ENCODE results near the gene AGR3. TPM values are rescaled to one million over a fixed set of nuclear protein-coding genes. Genes with fewer than 3 reads are reported as not detected.

AGR3 gene
- total RNA-seq, 1 donor from 2014 or later = not detected

DNA sequence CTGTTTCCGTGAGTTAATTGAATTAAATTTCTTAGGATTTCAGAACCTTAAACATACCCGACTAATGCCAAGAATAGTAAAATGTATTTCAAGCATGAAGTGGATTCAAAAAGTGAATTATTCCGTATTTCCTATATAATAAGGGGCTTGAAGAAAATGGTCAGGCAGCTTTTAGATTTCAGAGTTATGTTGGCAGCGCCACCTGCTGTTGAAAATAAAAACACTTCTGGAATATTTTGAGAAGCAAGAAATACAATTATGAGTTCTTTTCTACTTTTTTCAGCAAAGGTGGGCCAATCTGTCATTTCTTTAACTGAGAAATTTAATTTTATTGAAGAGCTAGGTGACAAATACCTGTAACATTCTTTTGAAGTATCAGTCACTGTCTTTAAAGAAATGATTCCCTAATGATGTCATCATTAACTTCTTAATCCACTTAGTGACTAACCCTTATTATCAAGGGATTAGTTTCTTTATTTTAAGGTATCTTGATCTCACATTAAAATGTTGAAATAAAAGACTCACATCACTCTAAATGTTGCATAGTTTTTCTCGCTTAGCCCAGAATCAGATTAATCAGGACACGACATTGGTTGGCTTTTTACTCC, 36.6 kb upstream of the AGR3 start:
- Histone ChIP-seq H3K27ac (ENCODE audit: low read depth, low read length) (no peak overlapping the region), H3K4me3 (ENCODE audit: low read length in 3 of 3) (no peak overlapping the region), H3K36me3 (ENCODE audit: control insufficient read depth in 3 of 3, insufficient read depth in 3 of 3, low read length in 3 of 3) (no peaks in the 10 kb centered on the region), H3K9me3 (ENCODE audit: control insufficient read depth in 3 of 3, low read length in 3 of 3) (no peaks in the 10 kb centered on the region), H3K9ac (ENCODE audit: low read depth in 1 of 3, low read length in 3 of 3) (no peak overlapping the region), H3K27me3 (ENCODE audit: control insufficient read depth in 3 of 3, insufficient read depth in 3 of 3, low read length in 3 of 3) (no peaks in the 10 kb centered on the region), H3K4me1 (ENCODE audit: control insufficient read depth in 3 of 3, insufficient read depth in 3 of 3, low read length in 3 of 3) (no peaks in the 10 kb centered on the region)

- Histone ChIP-seq H3K36me3 (ENCODE audit: control insufficient read depth in 3 of 3, insufficient read depth in 3 of 3, low read length in 3 of 3) (no peaks in the 10 kb centered on the region), H3K9me3 (ENCODE audit: control insufficient read depth in 3 of 3, low read length in 3 of 3) (no peaks in the 10 kb centered on the region)
Observed at GRCh38 chr7:16916738-16917137, 35.0 kb upstream of the AGR3 start.

GRCh38 chr7:16916105-16916639, 34.4 kb upstream of the AGR3 start:
- no peaks in the 10 kb centered on the region for H3K4me1 ChIP-seq (ENCODE audit: control insufficient read depth in 3 of 3, insufficient read depth in 3 of 3, low read length in 3 of 3)
- no peak overlapping the region for H3K27ac ChIP-seq (ENCODE audit: low read depth, low read length)
- no peak overlapping the region for H3K9ac ChIP-seq (ENCODE audit: low read depth in 1 of 3, low read length in 3 of 3)
- no peaks in the 10 kb centered on the region for H3K36me3 ChIP-seq (ENCODE audit: control insufficient read depth in 3 of 3, insufficient read depth in 3 of 3, low read length in 3 of 3)
- H3K27me3 ChIP-seq (ENCODE audit: control insufficient read depth in 3 of 3, insufficient read depth in 3 of 3, low read length in 3 of 3) = no peaks in the 10 kb centered on the region
- H3K4me3 ChIP-seq (ENCODE audit: low read length in 3 of 3) = no peak overlapping the region
- H3K9me3 ChIP-seq (ENCODE audit: control insufficient read depth in 3 of 3, low read length in 3 of 3) = no peaks in the 10 kb centered on the region

More at GRCh38 chr7:16916738-16917137, 35.0 kb upstream of the AGR3 start:
- no peaks in the 10 kb centered on the region for H3K4me1 ChIP-seq (ENCODE audit: control insufficient read depth in 3 of 3, insufficient read depth in 3 of 3, low read length in 3 of 3)
- no peak overlapping the region for H3K4me3 ChIP-seq (ENCODE audit: low read length in 3 of 3)
- no peak overlapping the region for H3K27ac ChIP-seq (ENCODE audit: low read depth, low read length)
- no peak overlapping the region for H3K9ac ChIP-seq (ENCODE audit: low read depth in 1 of 3, low read length in 3 of 3)
- H3K27me3 ChIP-seq (ENCODE audit: control insufficient read depth in 3 of 3, insufficient read depth in 3 of 3, low read length in 3 of 3) = no peaks in the 10 kb centered on the region

- Histone ChIP-seq H3K27me3 (ENCODE audit: control insufficient read depth in 3 of 3, insufficient read depth in 3 of 3, low read length in 3 of 3) (no peaks in the 10 kb centered on the region), H3K36me3 (ENCODE audit: control insufficient read depth in 3 of 3, insufficient read depth in 3 of 3, low read length in 3 of 3) (no peaks in the 10 kb centered on the region), H3K4me1 (ENCODE audit: control insufficient read depth in 3 of 3, insufficient read depth in 3 of 3, low read length in 3 of 3) (no peaks in the 10 kb centered on the region), H3K27ac (ENCODE audit: low read depth, low read length) (no peak overlapping the region), H3K9me3 (ENCODE audit: control insufficient read depth in 3 of 3, low read length in 3 of 3) (no peaks in the 10 kb centered on the region), H3K9ac (ENCODE audit: low read depth in 1 of 3, low read length in 3 of 3) (no peak overlapping the region), H3K4me3 (ENCODE audit: low read length in 3 of 3) (no peak overlapping the region)
Observed at GRCh38 chr7:16915405-16915804, 33.6 kb upstream of the AGR3 start.

DNA sequence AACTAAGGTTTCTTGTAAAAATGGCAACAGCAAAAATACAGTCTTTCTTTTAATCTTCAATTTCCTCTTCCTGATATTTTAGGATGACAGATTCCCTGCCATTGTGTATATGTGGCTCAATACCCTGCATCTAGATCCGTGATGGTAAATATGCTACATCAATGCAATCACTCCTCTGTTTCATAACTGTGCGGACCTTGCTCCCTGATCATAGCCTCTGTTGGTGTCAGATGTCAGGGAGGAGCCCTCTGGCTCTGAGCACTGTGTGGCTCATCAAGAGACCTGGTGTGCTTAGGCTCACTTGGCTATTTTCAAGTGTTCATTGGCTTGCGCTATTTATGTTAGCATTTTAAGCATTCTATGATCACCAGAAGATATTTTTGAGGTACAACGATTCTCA, 33.0 kb upstream of the AGR3 start:
- no peak overlapping the region for H3K9ac ChIP-seq (ENCODE audit: low read depth in 1 of 3, low read length in 3 of 3)

DNA sequence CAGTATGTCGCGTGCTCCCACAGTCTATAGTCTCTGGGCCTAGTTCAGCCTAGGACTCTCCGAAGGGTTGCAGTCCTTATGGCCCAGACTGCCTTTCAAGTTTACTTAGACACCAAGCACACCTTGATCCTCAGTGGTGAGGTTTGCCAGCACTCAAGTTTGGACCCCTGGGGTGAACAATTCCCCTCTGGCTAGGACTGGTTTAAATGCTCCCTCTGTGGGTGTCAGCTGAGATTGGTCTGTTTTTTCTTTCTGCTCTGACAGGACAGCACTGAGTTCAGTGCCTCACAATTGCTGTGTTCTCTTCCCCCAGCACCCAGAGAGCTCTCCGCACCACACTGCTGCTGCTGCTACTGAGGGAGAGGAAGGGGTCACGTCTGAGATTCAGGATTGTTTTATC, 31.9 kb upstream of the AGR3 start:
- H3K9me3 ChIP-seq (ENCODE audit: control insufficient read depth in 3 of 3, low read length in 3 of 3) = no peaks in the 10 kb centered on the region
- no peak overlapping the region for H3K4me3 ChIP-seq (ENCODE audit: low read length in 3 of 3)
- H3K27ac ChIP-seq (ENCODE audit: low read depth, low read length) = no peak overlapping the region
- H3K36me3 ChIP-seq (ENCODE audit: control insufficient read depth in 3 of 3, insufficient read depth in 3 of 3, low read length in 3 of 3) = no peaks in the 10 kb centered on the region
- H3K9ac ChIP-seq (ENCODE audit: low read depth in 1 of 3, low read length in 3 of 3) = no peak overlapping the region
- H3K4me1 ChIP-seq (ENCODE audit: control insufficient read depth in 3 of 3, insufficient read depth in 3 of 3, low read length in 3 of 3) = no peaks in the 10 kb centered on the region
- no peaks in the 10 kb centered on the region for H3K27me3 ChIP-seq (ENCODE audit: control insufficient read depth in 3 of 3, insufficient read depth in 3 of 3, low read length in 3 of 3)

More for the DNA sequence above, 33.0 kb upstream of the AGR3 start:
- Histone ChIP-seq H3K27me3 (ENCODE audit: control insufficient read depth in 3 of 3, insufficient read depth in 3 of 3, low read length in 3 of 3) (no peaks in the 10 kb centered on the region), H3K9me3 (ENCODE audit: control insufficient read depth in 3 of 3, low read length in 3 of 3) (no peaks in the 10 kb centered on the region), H3K36me3 (ENCODE audit: control insufficient read depth in 3 of 3, insufficient read depth in 3 of 3, low read length in 3 of 3) (no peaks in the 10 kb centered on the region), H3K4me1 (ENCODE audit: control insufficient read depth in 3 of 3, insufficient read depth in 3 of 3, low read length in 3 of 3) (no peaks in the 10 kb centered on the region), H3K27ac (ENCODE audit: low read depth, low read length) (no peak overlapping the region), H3K4me3 (ENCODE audit: low read length in 3 of 3) (no peak overlapping the region)

DNA sequence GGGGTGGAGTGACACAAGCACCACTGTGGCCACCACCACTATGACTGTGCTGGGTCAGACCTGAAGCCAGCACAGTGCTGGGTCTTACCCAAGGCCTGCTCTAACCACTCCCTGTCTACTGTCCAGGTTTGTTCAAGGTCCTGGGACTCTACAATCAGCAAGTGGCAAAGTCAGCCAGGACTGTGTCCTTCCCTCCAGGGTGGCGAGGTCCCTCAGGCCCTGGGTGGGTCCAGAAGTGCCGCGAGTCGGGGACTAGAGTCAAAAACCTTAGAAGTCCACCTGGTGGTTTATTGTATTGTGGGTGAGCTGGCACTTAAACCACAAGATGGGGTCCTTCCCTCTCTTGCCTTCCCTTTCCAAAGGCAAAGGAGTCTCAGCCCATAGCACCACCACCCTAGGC, 30.8 kb upstream of the AGR3 start:
- Histone ChIP-seq H3K9me3 (ENCODE audit: control insufficient read depth in 3 of 3, low read length in 3 of 3) (no peaks in the 10 kb centered on the region), H3K4me3 (ENCODE audit: low read length in 3 of 3) (no peak overlapping the region), H3K4me1 (ENCODE audit: control insufficient read depth in 3 of 3, insufficient read depth in 3 of 3, low read length in 3 of 3) (no peaks in the 10 kb centered on the region), H3K36me3 (ENCODE audit: control insufficient read depth in 3 of 3, insufficient read depth in 3 of 3, low read length in 3 of 3) (no peaks in the 10 kb centered on the region), H3K27ac (ENCODE audit: low read depth, low read length) (no peak overlapping the region), H3K9ac (ENCODE audit: low read depth in 1 of 3, low read length in 3 of 3) (no peak overlapping the region), H3K27me3 (ENCODE audit: control insufficient read depth in 3 of 3, insufficient read depth in 3 of 3, low read length in 3 of 3) (no peaks in the 10 kb centered on the region)

- Histone ChIP-seq H3K4me1 (ENCODE audit: control insufficient read depth in 3 of 3, insufficient read depth in 3 of 3, low read length in 3 of 3) (no peaks in the 10 kb centered on the region), H3K9ac (ENCODE audit: low read depth in 1 of 3, low read length in 3 of 3) (no peak overlapping the region), H3K9me3 (ENCODE audit: control insufficient read depth in 3 of 3, low read length in 3 of 3) (no peaks in the 10 kb centered on the region), H3K27me3 (ENCODE audit: control insufficient read depth in 3 of 3, insufficient read depth in 3 of 3, low read length in 3 of 3) (no peaks in the 10 kb centered on the region), H3K36me3 (ENCODE audit: control insufficient read depth in 3 of 3, insufficient read depth in 3 of 3, low read length in 3 of 3) (no peaks in the 10 kb centered on the region), H3K27ac (ENCODE audit: low read depth, low read length) (no peak overlapping the region), H3K4me3 (ENCODE audit: low read length in 3 of 3) (no peak overlapping the region)
Observed at GRCh38 chr7:16908561-16908960, 26.8 kb upstream of the AGR3 start.

DNA sequence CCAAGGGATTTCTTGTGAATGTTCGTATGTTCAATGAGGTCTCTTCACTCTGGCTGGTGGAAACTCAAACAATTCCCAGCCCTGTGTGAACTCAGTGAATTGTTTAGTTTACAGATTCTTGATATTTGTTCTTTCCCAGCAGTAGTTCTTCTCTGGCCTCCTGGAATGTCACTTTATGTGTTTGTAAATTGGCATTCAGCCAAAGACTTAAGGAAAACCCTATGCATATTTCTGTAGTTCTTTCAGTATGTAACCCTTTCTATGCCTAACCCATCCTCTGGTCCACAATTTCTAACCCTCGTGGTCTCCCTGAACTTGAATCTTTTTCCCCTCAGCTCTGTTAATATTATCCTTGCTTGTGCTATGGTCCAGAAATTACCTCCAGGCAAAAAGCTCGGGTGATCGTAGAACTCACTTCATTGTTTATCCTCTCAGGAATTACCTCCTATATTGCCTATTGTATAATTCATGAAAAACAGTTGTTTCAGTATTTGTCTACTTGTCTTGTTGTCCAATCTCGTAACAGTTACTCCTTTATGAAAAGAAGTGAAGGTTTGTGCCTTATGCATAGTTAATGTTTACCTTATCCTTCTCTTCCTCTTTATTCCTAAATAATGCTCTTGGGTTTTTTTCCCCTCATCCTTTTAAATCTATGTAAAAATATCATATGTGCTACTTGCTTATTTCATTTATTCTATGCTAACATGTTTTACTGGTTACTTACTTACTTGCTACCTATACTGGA, 23.7 kb upstream of the AGR3 start:
- no peaks in the 10 kb centered on the region for H3K27me3 ChIP-seq (ENCODE audit: control insufficient read depth in 3 of 3, insufficient read depth in 3 of 3, low read length in 3 of 3)
- H3K9me3 ChIP-seq (ENCODE audit: control insufficient read depth in 3 of 3, low read length in 3 of 3) = no peaks in the 10 kb centered on the region
- no peaks in the 10 kb centered on the region for H3K36me3 ChIP-seq (ENCODE audit: control insufficient read depth in 3 of 3, insufficient read depth in 3 of 3, low read length in 3 of 3)
- H3K4me1 ChIP-seq (ENCODE audit: control insufficient read depth in 3 of 3, insufficient read depth in 3 of 3, low read length in 3 of 3) = no peaks in the 10 kb centered on the region
- no peak overlapping the region for H3K27ac ChIP-seq (ENCODE audit: low read depth, low read length)
- H3K4me3 ChIP-seq (ENCODE audit: low read length in 3 of 3) = no peak overlapping the region
- H3K9ac ChIP-seq (ENCODE audit: low read depth in 1 of 3, low read length in 3 of 3) = no peak overlapping the region

GRCh38 chr7:16904076-16904475, 22.3 kb upstream of the AGR3 start:
- H3K4me3 ChIP-seq (ENCODE audit: low read length in 3 of 3) = no peak overlapping the region
- H3K27me3 ChIP-seq (ENCODE audit: control insufficient read depth in 3 of 3, insufficient read depth in 3 of 3, low read length in 3 of 3) = no peaks in the 10 kb centered on the region
- no peaks in the 10 kb centered on the region for H3K4me1 ChIP-seq (ENCODE audit: control insufficient read depth in 3 of 3, insufficient read depth in 3 of 3, low read length in 3 of 3)
- no peaks in the 10 kb centered on the region for H3K9me3 ChIP-seq (ENCODE audit: control insufficient read depth in 3 of 3, low read length in 3 of 3)
- H3K9ac ChIP-seq (ENCODE audit: low read depth in 1 of 3, low read length in 3 of 3) = no peak overlapping the region
- no peaks in the 10 kb centered on the region for H3K36me3 ChIP-seq (ENCODE audit: control insufficient read depth in 3 of 3, insufficient read depth in 3 of 3, low read length in 3 of 3)
- H3K27ac ChIP-seq (ENCODE audit: low read depth, low read length) = no peak overlapping the region

Data from skeletal muscle tissue (tissue), 4 donors.